OCI-LY3 (cell line): ENCODE measurements around the gene TTLL1.

ENCODE experiments used
- EZH2phosphoT487 ChIP-seq: fragments of 200-600 bp; shearing (Covaris generic); IDR thresholded peaks from 2 replicates; pipeline ENCODE4 v1.6.1; 2018; ENCODE audit warnings: antibody characterized with exemption, mixed run types, low read depth
- TF ChIP-seq, protein P1 (sequence below): fragments of 200-600, 300-600 bp; sonication (generic); IDR thresholded peaks from 2 replicates; pipeline ENCODE4 v1.5.1; 2014; ENCODE audit warnings: antibody characterized with exemption, low read length, low read depth

DNA sequence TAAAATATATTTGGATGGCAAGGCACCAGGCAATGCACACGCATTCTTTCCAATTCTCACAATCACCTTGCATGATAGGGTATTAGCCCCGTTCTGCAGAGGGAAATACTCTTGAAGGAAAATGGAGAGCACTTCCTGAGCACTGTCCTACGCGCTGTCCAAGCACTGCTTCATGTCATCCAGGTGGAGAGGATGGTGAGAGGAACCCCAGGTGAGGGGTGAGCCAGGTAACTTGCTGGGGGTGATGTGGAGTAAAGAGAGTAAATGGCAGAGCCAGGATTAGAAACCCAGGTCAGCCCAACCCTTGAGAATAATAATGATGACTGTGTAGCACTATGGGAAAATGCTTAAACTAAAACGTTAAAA, 73.5 kb downstream of the TTLL1 start:
- TF ChIP-seq, protein P1, sequence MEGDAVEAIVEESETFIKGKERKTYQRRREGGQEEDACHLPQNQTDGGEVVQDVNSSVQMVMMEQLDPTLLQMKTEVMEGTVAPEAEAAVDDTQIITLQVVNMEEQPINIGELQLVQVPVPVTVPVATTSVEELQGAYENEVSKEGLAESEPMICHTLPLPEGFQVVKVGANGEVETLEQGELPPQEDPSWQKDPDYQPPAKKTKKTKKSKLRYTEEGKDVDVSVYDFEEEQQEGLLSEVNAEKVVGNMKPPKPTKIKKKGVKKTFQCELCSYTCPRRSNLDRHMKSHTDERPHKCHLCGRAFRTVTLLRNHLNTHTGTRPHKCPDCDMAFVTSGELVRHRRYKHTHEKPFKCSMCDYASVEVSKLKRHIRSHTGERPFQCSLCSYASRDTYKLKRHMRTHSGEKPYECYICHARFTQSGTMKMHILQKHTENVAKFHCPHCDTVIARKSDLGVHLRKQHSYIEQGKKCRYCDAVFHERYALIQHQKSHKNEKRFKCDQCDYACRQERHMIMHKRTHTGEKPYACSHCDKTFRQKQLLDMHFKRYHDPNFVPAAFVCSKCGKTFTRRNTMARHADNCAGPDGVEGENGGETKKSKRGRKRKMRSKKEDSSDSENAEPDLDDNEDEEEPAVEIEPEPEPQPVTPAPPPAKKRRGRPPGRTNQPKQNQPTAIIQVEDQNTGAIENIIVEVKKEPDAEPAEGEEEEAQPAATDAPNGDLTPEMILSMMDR: no peak
- no peak for TF ChIP-seq EZH2phosphoT487
